ENCODE results near the gene KASH5.

The KASH5 gene

GRCh38 chr19:49340069-49340864 lies 47.8 kb upstream of the KASH5 start (continued):
- no peak for TF ChIP-seq ZBTB7A (tag by site-specific recombination; IDR thresholded peaks at IDR 0.05; ENCODE audit: low read depth)
- TF ChIP-seq GLI2 (tag by site-specific recombination; IDR thresholded peaks at IDR 0.05; ENCODE audit: borderline replicate concordance, low read depth) = no peak
- no peak for TF ChIP-seq PBX3 (CRISPR knock-in tag; IDR thresholded peaks at IDR 0.05)
- TF ChIP-seq KLF1 (tag by site-specific recombination; IDR thresholded peaks at IDR 0.05) = peak; percentile 91
- TF ChIP-seq ZNF624 (tag by site-specific recombination; IDR thresholded peaks at IDR 0.05) = no peak
- peak; percentile 92 for TF ChIP-seq IKZF3 (tag by site-specific recombination; IDR thresholded peaks at IDR 0.05)
- TF ChIP-seq ZNF433 (tag by site-specific recombination; IDR thresholded peaks at IDR 0.05; ENCODE audit: low read depth) = no peak
- TF ChIP-seq ZNF580 (tag by site-specific recombination; IDR thresholded peaks at IDR 0.05) = no peak
- no peak for TF ChIP-seq ZFP37 (tag by site-specific recombination; IDR thresholded peaks at IDR 0.05)
- no peak for TF ChIP-seq ZNF658 (tag by site-specific recombination; IDR thresholded peaks at IDR 0.05)
- TF ChIP-seq ZFP41 (tag by site-specific recombination; IDR thresholded peaks at IDR 0.05; ENCODE audit: borderline replicate concordance) = no peak
- no peak for TF ChIP-seq ZNF280C (tag by site-specific recombination; IDR thresholded peaks at IDR 0.05)

- H3K36me3 ChIP-seq (ENCODE audit: control insufficient read depth in 2 of 2, insufficient read depth in 1 of 2, low read length in 2 of 2) = peaks cover 19 to 49% of the 10 kb centered on the region in 2 experiments
- H3K4me3 ChIP-seq (ENCODE audit: low read depth, low read length) = no peak overlapping the region
- H3K9me3 ChIP-seq (ENCODE audit: control insufficient read depth, insufficient read depth, low read depth, low read length) = no peaks in the 10 kb centered on the region
- H3K4me1 ChIP-seq (ENCODE audit: control insufficient read depth, insufficient read depth, low read length) = peaks cover 7% of the 10 kb centered on the region; the same call in 1 of the 2 replicates
- H3K27ac ChIP-seq (ENCODE audit: extremely low read depth, low read depth, low read length) = peak overlapping the region; percentile 29; the same call in 1 of the 2 replicates
- ChIA-PET POLR2A (interaction anchor here (1.1 kb wide), 1 partner anchor 26 kb away, joined by 6 read pairs; no protein-coding TSS in a partner anchor), CTCF (interaction anchor here (1.4 to 1.8 kb wide), 2 partner anchors 13 to 40 kb away, joined by 6 to 7 read pairs; no protein-coding TSS in a partner anchor)
- no peak for TF ChIP-seq ZNF114 (tag by site-specific recombination; IDR thresholded peaks at IDR 0.05)
- no peak for TF ChIP-seq ZBTB44 (tag by site-specific recombination; IDR thresholded peaks at IDR 0.05)
- peak; percentile 50; the same call in 1 of the 2 replicates for TF ChIP-seq ZBTB10 (tag by site-specific recombination; IDR thresholded peaks at IDR 0.05)
These were observed 47.0 kb upstream of the KASH5 start for GRCh38 chr19:49340865-49341718.

All from HEK293 (cell line).